Activated CD4-positive, alpha-beta T cell treated with anti-CD3 and anti-CD28 coated beads, Interleukin-2, Interleukin-6, amounts not matched to agents 100 ng/mL and 50 ng/mL, durations not matched to agents 16 hours and 8 hours (primary cell): ENCODE data around the gene SH3BGRL.

Source experiments
- DNase-seq: peaks from one replicate; pipeline ENCODE4 v3.0.0-alpha.2; 2020

SH3BGRL gene

GRCh38 chrX:81201671-81202455 is at the start of gene SH3BGRL, which contains the start of gene HMGN5:
Gene SH3BGRL, plus strand, starts transcription at chrX:81202102. Its CDS starts 99 bp downstream, at chrX:81202201.
Gene HMGN5, minus strand, starts transcription at chrX:81201913. Its CDS starts 80,364 bp downstream, at chrX:81121549.
- peak; percentile 77 for DNase-seq

- no peak for DNase-seq
Measured at GRCh38 chrX:81168391-81168790, 33.5 kb upstream of the SH3BGRL start.

- DNase-seq = peak; percentile 2
Measured at GRCh38 chrX:81174286-81174685, 27.6 kb upstream of the SH3BGRL start.

- DNase-seq = no peak
Measured at GRCh38 chrX:81195259-81195658, 6.6 kb upstream of the SH3BGRL start.

- DNase-seq = peak; percentile 72
Measured at GRCh38 chrX:81195712-81196111, 6.2 kb upstream of the SH3BGRL start.

GRCh38 chrX:81201071-81201470 is 831 bp upstream of the SH3BGRL start:
- DNase-seq = no peak

- no peak for DNase-seq
Measured at GRCh38 chrX:81202456-81202819, 536 bp downstream of the SH3BGRL start.

- DNase-seq = no peak
Measured at GRCh38 chrX:81202943-81203342, 1.0 kb downstream of the SH3BGRL start.

GRCh38 chrX:81205551-81205950 is 3.6 kb downstream of the SH3BGRL start:
- no peak for DNase-seq

GRCh38 chrX:81206476-81206875 is 4.6 kb downstream of the SH3BGRL start:
- no peak for DNase-seq

- DNase-seq = no peak
Measured at GRCh38 chrX:81208916-81209315, 7.0 kb downstream of the SH3BGRL start.

GRCh38 chrX:81215685-81216084 is 13.8 kb downstream of the SH3BGRL start:
- DNase-seq = no peak

GRCh38 chrX:81229229-81229628 is 27.3 kb downstream of the SH3BGRL start:
- DNase-seq = no peak

- no peak for DNase-seq
Measured at GRCh38 chrX:81229901-81230300, 28.0 kb downstream of the SH3BGRL start.

GRCh38 chrX:81231476-81231875 is 29.6 kb downstream of the SH3BGRL start:
- DNase-seq = no peak

- DNase-seq = no peak
Measured at GRCh38 chrX:81232218-81232617, 30.3 kb downstream of the SH3BGRL start.

GRCh38 chrX:81237516-81237915 is 35.6 kb downstream of the SH3BGRL start:
- no peak for DNase-seq

GRCh38 chrX:81238166-81238565 is 36.3 kb downstream of the SH3BGRL start:
- DNase-seq = no peak

- no peak for DNase-seq
Measured at GRCh38 chrX:81240701-81241331, 38.9 kb downstream of the SH3BGRL start.

GRCh38 chrX:81241753-81242152 is 39.9 kb downstream of the SH3BGRL start:
- DNase-seq = no peak

- no peak for DNase-seq
Measured at GRCh38 chrX:81255876-81256275, 54.0 kb downstream of the SH3BGRL start.

GRCh38 chrX:81257817-81258216 is 55.9 kb downstream of the SH3BGRL start:
- DNase-seq = no peak

GRCh38 chrX:81259020-81259713 is 57.3 kb downstream of the SH3BGRL start:
- no peak for DNase-seq
